HG03108 (cell line): ENCODE measurements around the gene DPCD.

Experiments used
- ATAC-seq: cut with Tn5 transposase; IDR thresholded peaks from one replicate; pipeline ENCODE4 v1.9.1; 2021; ENCODE audit warnings: moderate library complexity; ENCODE audit not compliant: unreplicated experiment

The DPCD gene

DNA sequence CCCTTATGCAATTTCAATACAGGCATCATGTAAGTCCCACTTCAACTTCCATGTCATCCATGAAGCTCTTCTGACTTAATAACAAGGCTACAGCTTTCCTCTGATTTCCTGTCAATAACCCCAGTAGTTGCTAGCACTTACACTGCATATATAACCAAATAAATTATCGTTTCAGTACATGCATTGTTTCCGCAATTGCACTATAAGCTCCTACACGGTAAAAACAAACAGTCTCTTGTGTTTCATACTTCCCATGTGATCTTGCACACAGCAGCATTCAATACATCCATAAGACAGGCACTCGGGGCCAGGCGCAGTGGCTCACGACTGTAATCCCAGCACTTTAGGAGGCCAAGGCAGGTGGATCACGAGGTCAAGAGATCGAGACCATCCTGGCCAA lies 65.4 kb downstream of the DPCD start:
- no peak for ATAC-seq

DNA sequence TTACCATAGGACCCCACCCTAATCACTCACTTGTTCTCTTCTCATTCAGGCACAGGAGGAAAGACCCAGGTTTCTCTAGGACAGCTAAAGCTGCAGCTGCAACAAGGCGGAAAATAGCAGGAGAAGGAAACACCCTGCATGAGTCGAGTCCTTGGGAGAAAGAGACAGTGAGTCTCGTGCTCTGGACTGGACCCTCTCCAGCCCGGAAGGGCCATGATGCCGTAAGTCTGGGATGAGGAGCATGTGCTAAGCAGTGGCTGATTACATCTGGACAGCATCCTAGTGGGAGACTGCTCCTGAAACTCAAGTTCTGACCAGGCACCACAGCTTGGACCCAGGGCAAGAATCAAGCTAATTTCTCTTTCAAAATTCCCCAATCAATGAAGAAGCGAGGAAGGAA lies 67.4 kb downstream of the DPCD start:
- no peak for ATAC-seq

DNA sequence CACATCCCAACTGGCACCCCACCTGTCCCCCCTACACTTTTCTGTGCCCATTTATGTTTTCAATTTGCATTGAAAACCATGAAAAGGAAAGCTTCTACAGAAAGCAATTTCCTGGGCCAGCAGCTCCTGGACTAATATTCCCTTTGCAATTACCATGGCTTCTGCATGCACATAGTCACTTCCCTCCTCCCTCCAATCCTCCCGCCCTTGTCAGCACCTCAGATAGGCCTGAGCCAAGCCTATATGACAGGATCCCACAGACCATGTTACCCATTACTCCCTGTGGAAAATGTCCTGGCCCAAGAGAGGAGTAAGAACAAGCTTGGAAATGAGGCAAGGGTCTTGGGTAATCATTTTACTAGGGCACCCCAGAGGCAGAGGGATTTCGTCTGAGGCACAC lies 68.8 kb downstream of the DPCD start:
- ATAC-seq = no peak

DNA sequence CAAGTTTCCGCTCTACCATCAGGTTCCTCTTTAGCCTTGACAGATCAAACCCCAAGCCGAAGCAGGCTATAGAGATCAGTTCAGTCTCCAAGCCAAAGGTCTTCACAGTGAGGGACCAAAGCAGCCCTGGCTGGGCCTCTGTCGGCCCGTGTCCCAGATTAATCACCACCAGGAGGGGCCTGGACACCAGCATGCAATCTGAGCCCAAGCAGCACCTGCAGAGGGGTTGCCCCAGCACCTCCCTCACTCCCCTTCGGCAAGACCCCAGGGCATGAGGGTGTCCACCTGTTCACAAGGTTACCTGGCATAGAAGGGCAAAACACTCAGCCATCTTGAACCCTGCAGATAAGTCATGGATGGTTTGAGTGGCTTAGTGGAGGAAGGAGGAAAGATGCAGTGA lies 70.9 kb downstream of the DPCD start:
- ATAC-seq = no peak
